Right lobe of liver (tissue), 4 donors: Measurements from ENCODE around the gene RETREG1.

ENCODE experiments used
- POLR2A ChIP-seq: fragments of 450-650 bp; IDR thresholded peaks from one replicate; pipeline ENCODE4 v1.6.1; 2017; ENCODE audit warnings: antibody characterized with exemption, mild to moderate bottlenecking
- TF ChIP-seq, protein P1 (sequence below), 4 donors: fragments of 200-600 bp in 3 of 4; fragments of 450-650 bp in 1 of 4; IDR thresholded peaks; one replicate each; pipeline versions ENCODE4 v1.5.1 to v1.8.0; 2016 to 2022; ENCODE audit warnings: antibody characterized with exemption in 4 of 4, mild to moderate bottlenecking in 2 of 4
- donor health status: DM: no; HTN: no; CAD: no.
- donor health status: DM: no; HTN: no; CAD: no.
- donor health status: DM: no; HTN: yes; CAD: no.

DNA sequence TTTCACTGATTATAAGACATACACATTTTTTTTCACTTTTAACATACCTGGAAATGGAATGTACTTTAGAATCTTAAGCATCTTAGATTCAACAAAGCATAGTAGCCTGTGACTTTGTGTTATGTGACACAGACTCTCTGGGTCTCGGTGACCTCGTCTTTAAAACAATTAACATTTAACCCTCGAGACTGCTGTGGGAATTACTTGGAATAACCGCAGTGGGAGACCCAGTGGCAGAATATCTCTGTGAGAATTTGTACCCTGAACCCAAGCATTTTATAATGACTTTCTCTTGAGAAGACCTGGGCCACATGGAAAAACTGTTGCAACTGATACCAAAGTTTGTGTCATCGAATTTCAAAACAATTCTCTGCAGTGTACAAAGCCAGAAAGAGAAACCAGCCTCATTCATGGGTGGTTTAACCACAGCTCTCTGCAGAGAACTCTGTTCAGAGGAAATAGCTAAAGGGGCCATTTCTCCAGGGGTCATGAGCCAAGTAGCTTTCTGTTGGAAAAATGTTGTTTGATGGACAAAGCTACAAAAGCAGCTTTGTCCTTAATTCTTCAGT is 10.0 kb upstream of the RETREG1 start:
- TF ChIP-seq POLR2A = no peak
- TF ChIP-seq, protein P1, sequence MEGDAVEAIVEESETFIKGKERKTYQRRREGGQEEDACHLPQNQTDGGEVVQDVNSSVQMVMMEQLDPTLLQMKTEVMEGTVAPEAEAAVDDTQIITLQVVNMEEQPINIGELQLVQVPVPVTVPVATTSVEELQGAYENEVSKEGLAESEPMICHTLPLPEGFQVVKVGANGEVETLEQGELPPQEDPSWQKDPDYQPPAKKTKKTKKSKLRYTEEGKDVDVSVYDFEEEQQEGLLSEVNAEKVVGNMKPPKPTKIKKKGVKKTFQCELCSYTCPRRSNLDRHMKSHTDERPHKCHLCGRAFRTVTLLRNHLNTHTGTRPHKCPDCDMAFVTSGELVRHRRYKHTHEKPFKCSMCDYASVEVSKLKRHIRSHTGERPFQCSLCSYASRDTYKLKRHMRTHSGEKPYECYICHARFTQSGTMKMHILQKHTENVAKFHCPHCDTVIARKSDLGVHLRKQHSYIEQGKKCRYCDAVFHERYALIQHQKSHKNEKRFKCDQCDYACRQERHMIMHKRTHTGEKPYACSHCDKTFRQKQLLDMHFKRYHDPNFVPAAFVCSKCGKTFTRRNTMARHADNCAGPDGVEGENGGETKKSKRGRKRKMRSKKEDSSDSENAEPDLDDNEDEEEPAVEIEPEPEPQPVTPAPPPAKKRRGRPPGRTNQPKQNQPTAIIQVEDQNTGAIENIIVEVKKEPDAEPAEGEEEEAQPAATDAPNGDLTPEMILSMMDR (IDR thresholded peaks at IDR 0.05) = no peak
